HCT116 (cell line): Measurements from ENCODE around the gene PRKCD.

ENCODE experiments used
- CBX3 ChIP-seq: IDR thresholded peaks from 2 replicates; pipeline ENCODE4 v1.6.1; 2012; ENCODE audit warnings: low read depth
- EZH2 ChIP-seq: fragments of 200-600 bp; sonication (generic); IDR thresholded peaks from 2 replicates; pipeline ENCODE4 v1.6.1; 2017; ENCODE audit warnings: antibody characterized with exemption, mixed run types
- FOSL1 ChIP-seq: IDR thresholded peaks from 2 replicates; pipeline ENCODE4 v1.6.1; 2012; ENCODE audit warnings: low read depth
- POLR2A ChIP-seq: IDR thresholded peaks from 2 replicates; pipeline ENCODE4 v1.7.0; 2011; ENCODE audit warnings: borderline replicate concordance; ENCODE audit not compliant: insufficient read depth, insufficient read length; ENCODE audit errors: extremely low read depth
- POLR2AphosphoS5 ChIP-seq: IDR thresholded peaks from 2 replicates; pipeline ENCODE4 v1.6.1; 2011; ENCODE audit warnings: mild to moderate bottlenecking, low read depth, low read length, moderate library complexity
- SIN3A ChIP-seq: IDR thresholded peaks from 2 replicates; pipeline ENCODE4 v1.6.1; 2012; ENCODE audit warnings: low read depth
- TF ChIP-seq, protein P1 (sequence below), 3 experiments: fragments of 200-600 bp in 1 of 3; sonication (generic) in 1 of 3; IDR thresholded peaks in 2 of 3; conservative IDR thresholded peaks in 1 of 3; 2 replicates each; pipeline ENCODE4 v1.5.1; 2012 to 2017; ENCODE audit warnings: low read depth in 2 of 3, low read length in 2 of 3, antibody characterized with exemption in 1 of 3, borderline replicate concordance in 1 of 3, control low read depth in 1 of 3, mild to moderate bottlenecking in 1 of 3, mixed read lengths in 1 of 3, mixed run types in 1 of 3, moderate library complexity in 1 of 3; ENCODE audit not compliant: insufficient read depth in 1 of 3
- TF ChIP-seq, protein P2 (sequence below): IDR thresholded peaks from 2 replicates; pipeline ENCODE4 v1.6.1; 2012; ENCODE audit warnings: low read depth
- TF ChIP-seq, protein P3 (sequence below): IDR thresholded peaks from 2 replicates; pipeline ENCODE4 v1.6.1; 2012

DNA sequence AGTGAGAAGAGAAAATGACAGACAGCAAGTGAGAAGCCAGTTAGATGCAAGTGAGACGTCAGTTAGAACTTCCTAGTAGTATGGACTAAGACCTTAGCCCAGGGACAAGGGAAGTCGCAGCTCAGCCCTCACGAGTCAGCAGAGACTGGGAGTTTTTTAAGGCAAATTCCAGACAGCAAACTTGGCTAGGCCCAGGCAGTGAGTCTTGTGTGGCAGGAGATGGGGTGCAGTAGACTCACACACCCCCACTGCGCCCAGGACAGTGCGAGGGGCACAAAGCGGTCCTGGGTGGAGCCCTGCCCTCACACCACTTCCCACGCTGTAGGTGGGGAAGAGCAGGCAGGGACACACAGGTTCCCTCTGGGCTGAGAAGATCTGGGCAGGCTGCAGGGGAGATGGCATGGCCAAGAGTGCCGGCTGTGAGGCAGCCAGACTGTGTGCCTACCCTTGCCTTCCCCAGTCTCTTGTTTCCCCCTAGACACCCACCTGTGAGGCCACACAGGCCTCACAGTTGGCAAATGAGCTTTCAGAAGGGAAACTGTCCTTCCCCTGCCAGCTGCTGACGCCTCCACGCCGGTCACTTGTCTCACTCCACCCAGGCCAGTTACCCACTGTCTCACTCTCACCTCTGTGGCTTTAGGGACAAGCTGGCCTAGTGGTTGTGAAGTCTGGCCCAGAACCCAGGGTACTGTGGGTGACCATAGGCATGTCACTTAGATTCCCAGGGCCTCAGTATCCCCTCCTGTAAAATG is 13.7 kb upstream of the PRKCD start:
- TF ChIP-seq POLR2A (no peak), POLR2AphosphoS5 (no peak), SIN3A (no peak), EZH2 (no peak), FOSL1 (no peak), CBX3 (no peak)
- TF ChIP-seq, protein P1, sequence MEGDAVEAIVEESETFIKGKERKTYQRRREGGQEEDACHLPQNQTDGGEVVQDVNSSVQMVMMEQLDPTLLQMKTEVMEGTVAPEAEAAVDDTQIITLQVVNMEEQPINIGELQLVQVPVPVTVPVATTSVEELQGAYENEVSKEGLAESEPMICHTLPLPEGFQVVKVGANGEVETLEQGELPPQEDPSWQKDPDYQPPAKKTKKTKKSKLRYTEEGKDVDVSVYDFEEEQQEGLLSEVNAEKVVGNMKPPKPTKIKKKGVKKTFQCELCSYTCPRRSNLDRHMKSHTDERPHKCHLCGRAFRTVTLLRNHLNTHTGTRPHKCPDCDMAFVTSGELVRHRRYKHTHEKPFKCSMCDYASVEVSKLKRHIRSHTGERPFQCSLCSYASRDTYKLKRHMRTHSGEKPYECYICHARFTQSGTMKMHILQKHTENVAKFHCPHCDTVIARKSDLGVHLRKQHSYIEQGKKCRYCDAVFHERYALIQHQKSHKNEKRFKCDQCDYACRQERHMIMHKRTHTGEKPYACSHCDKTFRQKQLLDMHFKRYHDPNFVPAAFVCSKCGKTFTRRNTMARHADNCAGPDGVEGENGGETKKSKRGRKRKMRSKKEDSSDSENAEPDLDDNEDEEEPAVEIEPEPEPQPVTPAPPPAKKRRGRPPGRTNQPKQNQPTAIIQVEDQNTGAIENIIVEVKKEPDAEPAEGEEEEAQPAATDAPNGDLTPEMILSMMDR (IDR thresholded peaks at IDR 0.05 in 2 of 3, conservative IDR thresholded peaks at IDR 0.05 in 1 of 3; ENCODE audit: borderline replicate concordance in 1 of 3, insufficient read depth in 1 of 3, low read depth in 2 of 3, low read length in 2 of 3): no peak
- TF ChIP-seq, protein P2, sequence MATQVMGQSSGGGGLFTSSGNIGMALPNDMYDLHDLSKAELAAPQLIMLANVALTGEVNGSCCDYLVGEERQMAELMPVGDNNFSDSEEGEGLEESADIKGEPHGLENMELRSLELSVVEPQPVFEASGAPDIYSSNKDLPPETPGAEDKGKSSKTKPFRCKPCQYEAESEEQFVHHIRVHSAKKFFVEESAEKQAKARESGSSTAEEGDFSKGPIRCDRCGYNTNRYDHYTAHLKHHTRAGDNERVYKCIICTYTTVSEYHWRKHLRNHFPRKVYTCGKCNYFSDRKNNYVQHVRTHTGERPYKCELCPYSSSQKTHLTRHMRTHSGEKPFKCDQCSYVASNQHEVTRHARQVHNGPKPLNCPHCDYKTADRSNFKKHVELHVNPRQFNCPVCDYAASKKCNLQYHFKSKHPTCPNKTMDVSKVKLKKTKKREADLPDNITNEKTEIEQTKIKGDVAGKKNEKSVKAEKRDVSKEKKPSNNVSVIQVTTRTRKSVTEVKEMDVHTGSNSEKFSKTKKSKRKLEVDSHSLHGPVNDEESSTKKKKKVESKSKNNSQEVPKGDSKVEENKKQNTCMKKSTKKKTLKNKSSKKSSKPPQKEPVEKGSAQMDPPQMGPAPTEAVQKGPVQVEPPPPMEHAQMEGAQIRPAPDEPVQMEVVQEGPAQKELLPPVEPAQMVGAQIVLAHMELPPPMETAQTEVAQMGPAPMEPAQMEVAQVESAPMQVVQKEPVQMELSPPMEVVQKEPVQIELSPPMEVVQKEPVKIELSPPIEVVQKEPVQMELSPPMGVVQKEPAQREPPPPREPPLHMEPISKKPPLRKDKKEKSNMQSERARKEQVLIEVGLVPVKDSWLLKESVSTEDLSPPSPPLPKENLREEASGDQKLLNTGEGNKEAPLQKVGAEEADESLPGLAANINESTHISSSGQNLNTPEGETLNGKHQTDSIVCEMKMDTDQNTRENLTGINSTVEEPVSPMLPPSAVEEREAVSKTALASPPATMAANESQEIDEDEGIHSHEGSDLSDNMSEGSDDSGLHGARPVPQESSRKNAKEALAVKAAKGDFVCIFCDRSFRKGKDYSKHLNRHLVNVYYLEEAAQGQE: no peak
- TF ChIP-seq, protein P3, sequence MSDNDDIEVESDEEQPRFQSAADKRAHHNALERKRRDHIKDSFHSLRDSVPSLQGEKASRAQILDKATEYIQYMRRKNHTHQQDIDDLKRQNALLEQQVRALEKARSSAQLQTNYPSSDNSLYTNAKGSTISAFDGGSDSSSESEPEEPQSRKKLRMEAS: no peak
